ENCODE results near the gene GLIS1. TPM values are rescaled to one million over a fixed set of nuclear protein-coding genes. Genes with fewer than 3 reads are reported as not detected.

The GLIS1 gene
- total RNA-seq, 1 donor from 2014 or later, result 0.07 TPM

DNA sequence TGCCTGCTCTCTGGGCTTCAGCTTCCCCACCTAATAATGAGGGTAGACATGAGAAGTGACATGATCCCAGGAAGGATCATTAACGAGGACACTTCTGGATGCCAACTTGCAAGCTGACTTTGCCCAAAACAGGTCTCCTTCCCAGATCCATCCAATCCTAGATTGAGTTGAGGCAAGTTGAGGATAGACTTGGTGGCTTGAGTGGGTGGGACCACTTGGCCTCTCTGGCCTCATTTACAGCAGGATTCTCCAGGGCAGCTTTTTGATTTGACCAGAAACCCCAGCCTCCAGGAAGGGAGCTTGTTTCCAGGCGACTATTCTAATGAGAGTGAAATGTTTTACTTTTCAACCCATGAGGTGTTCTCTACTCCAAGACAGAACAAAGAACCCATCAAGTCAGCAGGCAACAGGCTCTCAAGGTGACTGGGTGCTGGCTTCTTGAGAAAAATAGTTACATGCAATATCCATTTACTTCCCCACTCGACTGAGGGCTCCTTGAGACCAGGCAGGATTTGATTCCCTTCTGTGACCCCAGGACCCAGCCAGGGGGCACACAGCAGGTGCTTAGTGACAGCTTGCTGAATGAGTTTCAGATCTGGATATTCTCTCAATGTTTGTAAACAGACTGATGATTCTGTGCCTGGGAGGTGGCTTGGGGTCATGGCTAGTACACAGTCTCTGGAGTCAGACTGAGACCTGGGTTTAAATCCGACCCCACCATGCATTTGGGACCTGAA lies 151.5 kb downstream of the GLIS1 start:
- H2AFZ ChIP-seq (ENCODE audit: low read depth, low read length), result no peak overlapping the region

DNA sequence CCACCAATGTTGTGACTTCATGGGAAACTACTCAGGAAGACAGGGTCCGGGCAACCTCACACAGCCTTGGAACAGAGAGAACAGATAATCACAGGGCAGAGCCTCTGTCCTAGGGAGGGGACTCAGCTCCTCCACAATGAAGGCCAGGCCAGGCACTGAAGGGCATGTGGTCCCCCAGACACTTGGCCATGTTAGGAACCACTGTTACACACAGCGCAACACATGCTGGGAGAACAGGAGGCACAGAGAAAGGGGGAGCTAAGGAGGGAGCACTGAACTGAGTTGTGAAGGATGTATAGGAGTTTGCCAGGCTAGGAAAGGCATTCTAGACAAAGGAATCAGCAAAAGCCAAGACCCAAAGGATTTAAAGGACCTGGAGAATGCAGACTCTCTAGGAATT lies 152.2 kb downstream of the GLIS1 start:
- no peak for DNase-seq (ENCODE audit: low read depth)
- no peak overlapping the region for H3K27ac Mint-ChIP-seq (ENCODE audit: unreplicated experiment)
- no peak for TF ChIP-seq EZH2 (IDR thresholded peaks at IDR 0.05; ENCODE audit: insufficient read depth, low read length)
- TF ChIP-seq, protein P1, sequence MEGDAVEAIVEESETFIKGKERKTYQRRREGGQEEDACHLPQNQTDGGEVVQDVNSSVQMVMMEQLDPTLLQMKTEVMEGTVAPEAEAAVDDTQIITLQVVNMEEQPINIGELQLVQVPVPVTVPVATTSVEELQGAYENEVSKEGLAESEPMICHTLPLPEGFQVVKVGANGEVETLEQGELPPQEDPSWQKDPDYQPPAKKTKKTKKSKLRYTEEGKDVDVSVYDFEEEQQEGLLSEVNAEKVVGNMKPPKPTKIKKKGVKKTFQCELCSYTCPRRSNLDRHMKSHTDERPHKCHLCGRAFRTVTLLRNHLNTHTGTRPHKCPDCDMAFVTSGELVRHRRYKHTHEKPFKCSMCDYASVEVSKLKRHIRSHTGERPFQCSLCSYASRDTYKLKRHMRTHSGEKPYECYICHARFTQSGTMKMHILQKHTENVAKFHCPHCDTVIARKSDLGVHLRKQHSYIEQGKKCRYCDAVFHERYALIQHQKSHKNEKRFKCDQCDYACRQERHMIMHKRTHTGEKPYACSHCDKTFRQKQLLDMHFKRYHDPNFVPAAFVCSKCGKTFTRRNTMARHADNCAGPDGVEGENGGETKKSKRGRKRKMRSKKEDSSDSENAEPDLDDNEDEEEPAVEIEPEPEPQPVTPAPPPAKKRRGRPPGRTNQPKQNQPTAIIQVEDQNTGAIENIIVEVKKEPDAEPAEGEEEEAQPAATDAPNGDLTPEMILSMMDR (IDR thresholded peaks at IDR 0.05; ENCODE audit: insufficient read depth, low read depth, low read length), result no peak
- H3K4me1 Mint-ChIP-seq (ENCODE audit: low read depth, unreplicated experiment), result peaks cover 2% of the 10 kb centered on the region
- no peak overlapping the region for H3K9ac ChIP-seq (ENCODE audit: low read length)
- no peaks in the 10 kb centered on the region for H3K9me3 ChIP-seq (ENCODE audit: insufficient read depth, low read depth, low read length)
- no peak overlapping the region for H3K4me2 ChIP-seq (ENCODE audit: low read length)
- no peaks in the 10 kb centered on the region for H3K36me3 ChIP-seq (ENCODE audit: insufficient read depth, low read length)
- no peaks in the 10 kb centered on the region for H3K36me3 Mint-ChIP-seq (ENCODE audit: low read depth, unreplicated experiment)
- no peak overlapping the region for H3K4me3 Mint-ChIP-seq (ENCODE audit: unreplicated experiment)
- H3K27ac ChIP-seq (ENCODE audit: low read depth, low read length), result no peak overlapping the region
- H3K4me3 ChIP-seq (ENCODE audit: insufficient read depth, low read depth, low read length), result no peak overlapping the region
- H3K27me3 ChIP-seq (ENCODE audit: insufficient read depth, low read length), result no peaks in the 10 kb centered on the region
- peaks cover 11% of the 10 kb centered on the region for H3K79me2 ChIP-seq (ENCODE audit: insufficient read depth, low read length)
- peaks cover 100% of the 10 kb centered on the region for H4K20me1 ChIP-seq (ENCODE audit: insufficient read depth, low read length)
- no peaks in the 10 kb centered on the region for H3K9me3 Mint-ChIP-seq (ENCODE audit: unreplicated experiment)
- H3K4me1 ChIP-seq (ENCODE audit: insufficient read depth, low read length), result no peaks in the 10 kb centered on the region
- H3K27me3 Mint-ChIP-seq (ENCODE audit: low read depth, unreplicated experiment), result peaks cover 69% of the 10 kb centered on the region
- no peak overlapping the region for H2AFZ ChIP-seq (ENCODE audit: low read depth, low read length)
- FAIRE-seq, result no peak

More for the DNA sequence above, 151.5 kb downstream of the GLIS1 start:
- H3K9me3 ChIP-seq (ENCODE audit: insufficient read depth, low read depth, low read length), result no peaks in the 10 kb centered on the region
- no peaks in the 10 kb centered on the region for H3K27me3 ChIP-seq (ENCODE audit: insufficient read depth, low read length)
- H3K9me3 Mint-ChIP-seq (ENCODE audit: unreplicated experiment), result no peaks in the 10 kb centered on the region
- FAIRE-seq (no peak), DNase-seq (ENCODE audit: low read depth) (no peak)
- peaks cover 2% of the 10 kb centered on the region for H3K4me1 Mint-ChIP-seq (ENCODE audit: low read depth, unreplicated experiment)
- H3K27ac ChIP-seq (ENCODE audit: low read depth, low read length), result no peak overlapping the region
- H3K4me3 Mint-ChIP-seq (ENCODE audit: unreplicated experiment), result no peak overlapping the region
- H3K36me3 Mint-ChIP-seq (ENCODE audit: low read depth, unreplicated experiment), result no peaks in the 10 kb centered on the region
- no peak overlapping the region for H3K9ac ChIP-seq (ENCODE audit: low read length)
- peaks cover 100% of the 10 kb centered on the region for H4K20me1 ChIP-seq (ENCODE audit: insufficient read depth, low read length)
- no peak for TF ChIP-seq EZH2 (IDR thresholded peaks at IDR 0.05; ENCODE audit: insufficient read depth, low read length)
- TF ChIP-seq, protein P1 (IDR thresholded peaks at IDR 0.05; ENCODE audit: insufficient read depth, low read depth, low read length), result no peak
- no peak overlapping the region for H3K4me3 ChIP-seq (ENCODE audit: insufficient read depth, low read depth, low read length)
- peaks cover 11% of the 10 kb centered on the region for H3K79me2 ChIP-seq (ENCODE audit: insufficient read depth, low read length)
- no peak overlapping the region for H3K27ac Mint-ChIP-seq (ENCODE audit: unreplicated experiment)
- H3K4me1 ChIP-seq (ENCODE audit: insufficient read depth, low read length), result no peaks in the 10 kb centered on the region
- H3K36me3 ChIP-seq (ENCODE audit: insufficient read depth, low read length), result no peaks in the 10 kb centered on the region
- peaks cover 64% of the 10 kb centered on the region for H3K27me3 Mint-ChIP-seq (ENCODE audit: low read depth, unreplicated experiment)
- no peak overlapping the region for H3K4me2 ChIP-seq (ENCODE audit: low read length)

DNA sequence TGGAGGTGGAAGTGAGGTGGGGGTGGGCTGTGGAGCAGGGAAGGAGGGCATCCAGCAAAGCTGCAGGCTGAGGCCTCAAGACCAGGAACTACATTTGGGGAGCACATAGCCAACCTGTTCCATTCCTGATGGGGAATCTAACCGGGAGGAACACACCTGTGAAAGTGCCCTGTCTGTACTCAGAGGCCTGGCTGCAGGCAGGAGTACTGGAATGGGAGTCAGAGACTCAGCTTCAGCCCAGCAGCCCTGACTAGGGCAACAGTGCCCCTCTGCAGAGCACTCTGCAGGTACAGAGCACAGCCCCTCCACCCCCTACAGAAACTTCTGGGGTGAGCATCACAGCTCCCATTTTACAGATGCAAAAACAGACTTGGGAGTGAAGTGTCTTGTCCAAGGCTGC lies 153.4 kb downstream of the GLIS1 start:
- Histone ChIP-seq H3K9ac (ENCODE audit: low read length) (no peak overlapping the region), H4K20me1 (ENCODE audit: insufficient read depth, low read length) (peaks cover 100% of the 10 kb centered on the region), H3K4me3 (ENCODE audit: insufficient read depth, low read depth, low read length) (no peak overlapping the region), H3K36me3 (ENCODE audit: insufficient read depth, low read length) (no peaks in the 10 kb centered on the region), H3K27ac (ENCODE audit: low read depth, low read length) (no peak overlapping the region), H3K4me1 (ENCODE audit: insufficient read depth, low read length) (no peaks in the 10 kb centered on the region), H2AFZ (ENCODE audit: low read depth, low read length) (no peak overlapping the region), H3K27me3 (ENCODE audit: insufficient read depth, low read length) (no peaks in the 10 kb centered on the region), H3K4me2 (ENCODE audit: low read length) (no peak overlapping the region), H3K9me3 (ENCODE audit: insufficient read depth, low read depth, low read length) (no peaks in the 10 kb centered on the region), H3K79me2 (ENCODE audit: insufficient read depth, low read length) (peaks cover 11% of the 10 kb centered on the region)
- no peak for DNase-seq (ENCODE audit: low read depth)
- peaks cover 2% of the 10 kb centered on the region for H3K4me1 Mint-ChIP-seq (ENCODE audit: low read depth, unreplicated experiment)
- TF ChIP-seq, protein P1 (IDR thresholded peaks at IDR 0.05; ENCODE audit: insufficient read depth, low read depth, low read length), result no peak
- no peak for TF ChIP-seq EZH2 (IDR thresholded peaks at IDR 0.05; ENCODE audit: insufficient read depth, low read length)
- no peak for FAIRE-seq
- H3K4me3 Mint-ChIP-seq (ENCODE audit: unreplicated experiment), result no peak overlapping the region
- H3K36me3 Mint-ChIP-seq (ENCODE audit: low read depth, unreplicated experiment), result no peaks in the 10 kb centered on the region
- no peaks in the 10 kb centered on the region for H3K9me3 Mint-ChIP-seq (ENCODE audit: unreplicated experiment)
- peaks cover 79% of the 10 kb centered on the region for H3K27me3 Mint-ChIP-seq (ENCODE audit: low read depth, unreplicated experiment)
- no peak overlapping the region for H3K27ac Mint-ChIP-seq (ENCODE audit: unreplicated experiment)
